Cardiac septum (tissue), 1 donor: Measurements from ENCODE around the gene CCDC197. TPM values are rescaled to one million over a fixed set of nuclear protein-coding genes. Genes with fewer than 3 reads are reported as not detected.

Experiments
- DNase-seq: peaks from one replicate; pipeline ENCODE4 v3.0.0-alpha.2; 2020; ENCODE audit warnings: low spot score
- intact Hi-C: fragments of 100-400 bp; cut with DNase I; formaldehyde crosslinking; loops from one replicate; pipeline ENCODE4 v1.14.0; 2022
- total RNA-seq: library from RNA; stranded (reverse); fragmentation: NEBNext Ultra II Directional; extraction: Animal tissue kit (Norgen Biotek cat#: 25700); gene quantifications from one replicate; pipeline ENCODE4 v1.2.1, GENCODE V29; 2021
- donor health status: DM: no; HTN: no; CAD: no.

The CCDC197 gene
- total RNA-seq, 1 donor from 2014 or later, result 3.4 TPM

- DNase-seq, result peak; percentile 87
- intact Hi-C loops, result loop anchor here (5.0 kb wide), 1 partner anchor 38 kb away; the partner anchor contains the start of gene CCDC197
These were observed 37.6 kb upstream of the CCDC197 start for GRCh38 chr14:93959239-93960107.

GRCh38 chr14:93960108-93960475 lies 37.0 kb upstream of the CCDC197 start:
- intact Hi-C loops, result no loop called here
- no peak for DNase-seq

DNA sequence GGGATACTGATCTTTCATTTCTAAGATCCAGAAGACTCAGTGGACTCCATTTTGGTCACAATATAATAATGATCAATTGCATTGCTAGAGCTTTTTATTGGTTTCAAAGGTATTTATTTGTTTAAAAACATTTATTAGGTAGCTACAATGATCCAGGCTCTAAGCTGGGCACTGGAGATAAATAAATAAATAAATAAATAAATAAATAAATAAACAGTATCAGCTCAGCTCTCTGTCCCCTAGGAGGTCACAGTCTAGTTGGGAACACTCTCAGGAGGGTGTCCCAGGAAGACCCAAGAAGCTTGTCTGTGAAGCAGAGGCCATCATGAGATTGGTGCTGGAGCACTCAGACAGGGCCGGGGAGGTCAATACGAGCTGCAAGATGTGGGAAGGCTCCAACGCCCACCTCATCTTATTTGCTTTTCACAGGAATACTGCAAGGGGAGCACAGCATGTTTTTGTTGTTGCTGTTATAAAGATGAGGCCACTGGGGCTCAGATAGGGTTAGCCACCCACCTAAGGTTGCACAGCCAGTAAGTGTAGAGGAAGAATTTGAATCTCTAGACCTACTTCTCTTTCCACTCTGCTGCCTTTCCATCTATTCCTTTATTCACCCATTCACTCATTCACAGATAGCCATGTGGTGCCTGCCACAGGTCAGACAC lies 36.2 kb upstream of the CCDC197 start:
- no peak for DNase-seq
- intact Hi-C loops, result no loop called here

DNA sequence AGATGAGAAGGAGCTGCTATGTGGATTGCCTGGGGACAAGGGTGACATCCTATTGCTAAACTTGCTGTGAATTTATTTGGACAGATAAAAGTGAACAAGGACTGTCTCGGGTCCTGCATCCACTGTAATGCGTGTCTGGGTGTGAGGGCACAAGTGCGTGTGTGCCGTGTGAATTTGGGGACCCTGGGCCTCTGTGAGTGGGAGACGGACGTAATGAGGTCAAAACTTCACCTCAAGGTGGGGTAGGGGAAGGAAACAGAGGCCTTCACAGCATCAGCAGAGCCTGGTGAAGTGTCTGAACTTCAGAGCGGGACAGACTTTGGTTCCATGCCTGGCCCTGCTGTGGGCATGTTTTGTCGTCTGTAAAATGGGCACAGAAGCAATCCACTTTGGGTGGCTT lies 35.5 kb upstream of the CCDC197 start:
- no peak for DNase-seq
- intact Hi-C loops, result no loop called here

DNA sequence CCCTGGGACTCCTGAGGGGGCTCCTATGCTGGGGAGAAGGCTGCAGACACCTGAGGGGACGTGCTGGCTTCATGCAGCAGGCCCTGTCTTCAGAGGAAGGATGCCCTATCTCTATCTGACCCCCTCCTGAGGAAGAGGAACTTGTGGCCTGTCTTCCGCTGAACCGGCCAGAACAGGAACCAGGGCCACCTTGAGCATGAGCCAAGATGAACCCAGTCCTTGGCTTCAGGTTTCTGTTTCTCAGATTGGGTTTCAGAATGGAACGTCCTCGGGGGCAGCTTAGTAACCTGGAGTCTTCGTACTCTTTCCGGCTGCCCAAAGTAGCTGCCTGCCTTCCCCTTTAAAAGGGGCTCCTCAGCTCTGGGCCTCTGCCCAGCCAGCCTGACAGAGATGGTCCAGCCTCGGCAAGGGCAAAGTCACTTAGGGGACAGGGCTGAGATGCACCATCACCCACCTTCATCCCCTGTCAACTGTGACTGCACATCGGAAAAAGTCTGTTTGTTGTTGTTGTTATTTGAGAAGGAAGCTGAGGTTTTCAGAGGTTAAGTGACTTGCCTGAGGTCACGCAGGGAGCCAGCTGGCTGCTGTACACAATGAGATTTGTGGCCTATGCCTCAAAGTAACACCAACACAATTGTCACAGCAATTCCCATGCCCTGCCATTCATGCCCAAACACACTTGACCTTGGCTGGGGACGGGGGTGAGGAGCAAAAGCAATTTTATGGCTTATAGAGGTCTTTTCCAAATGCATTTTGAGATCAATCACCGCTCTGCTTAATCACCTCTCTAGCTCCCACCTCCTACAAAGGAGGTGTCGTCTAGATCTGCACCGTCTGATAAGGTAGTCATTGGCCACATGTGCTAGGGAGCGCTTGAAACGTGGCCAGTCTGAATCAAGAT lies 34.1 kb upstream of the CCDC197 start:
- intact Hi-C loops, result no loop called here
- no peak for DNase-seq

- intact Hi-C loops, result no loop called here
- no peak for DNase-seq
These were observed 33.4 kb upstream of the CCDC197 start for GRCh38 chr14:93963692-93964091.

- DNase-seq, result no peak
- intact Hi-C loops, result no loop called here
These were observed 32.8 kb upstream of the CCDC197 start for GRCh38 chr14:93964281-93964680.

- DNase-seq, result no peak
- intact Hi-C loops, result no loop called here
These were observed 32.2 kb upstream of the CCDC197 start for GRCh38 chr14:93964820-93965286.

GRCh38 chr14:93965287-93965821 lies 31.7 kb upstream of the CCDC197 start:
- intact Hi-C loops, result no loop called here

GRCh38 chr14:93965946-93966474 lies 31.1 kb upstream of the CCDC197 start:
- intact Hi-C loops, result no loop called here

More at GRCh38 chr14:93965287-93965821, 31.7 kb upstream of the CCDC197 start:
- no peak for DNase-seq

GRCh38 chr14:93967637-93968250 lies 29.4 kb upstream of the CCDC197 start:
- intact Hi-C loops, result no loop called here
- DNase-seq, result no peak

More at GRCh38 chr14:93965946-93966474, 31.1 kb upstream of the CCDC197 start:
- DNase-seq, result no peak

DNA sequence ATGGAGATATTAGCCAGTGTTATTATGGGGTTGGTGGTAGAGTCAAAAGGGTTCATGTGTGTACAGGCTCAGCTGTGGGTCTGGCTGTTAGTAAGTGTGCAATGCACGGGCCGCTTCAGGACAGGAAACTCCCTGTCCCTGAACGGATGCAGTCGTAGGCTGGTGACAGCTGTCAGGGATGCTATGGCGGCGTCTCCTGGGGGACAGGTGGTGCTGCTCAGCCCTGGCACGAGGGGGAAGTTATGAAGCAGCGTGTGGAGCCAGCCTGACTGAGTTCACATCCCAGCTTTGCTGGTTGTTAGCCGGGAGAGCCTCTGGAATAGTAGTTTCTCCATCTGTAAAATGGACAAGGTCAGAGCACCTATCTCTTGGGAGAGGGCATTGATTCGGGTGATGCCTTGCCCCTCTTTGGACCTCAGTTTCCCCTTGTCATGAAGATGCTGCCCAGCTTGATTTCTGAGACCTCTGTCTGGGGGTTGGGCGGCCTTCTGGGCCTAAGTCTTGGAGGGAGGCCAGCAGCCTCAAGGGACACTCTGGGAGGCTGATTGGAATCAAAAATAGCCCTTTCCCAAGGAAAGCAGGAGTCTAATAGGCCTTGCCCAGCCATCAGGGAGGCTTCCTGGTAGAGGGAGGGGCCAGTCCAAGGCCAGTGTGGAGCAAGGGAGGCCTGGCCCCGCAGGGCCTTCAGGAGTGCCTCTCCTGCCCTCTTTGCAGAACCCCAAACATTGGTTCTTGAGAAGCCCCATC lies 27.8 kb upstream of the CCDC197 start:
- intact Hi-C loops, result no loop called here
- DNase-seq, result no peak

- intact Hi-C loops, result no loop called here
- no peak for DNase-seq
These were observed 26.5 kb upstream of the CCDC197 start for GRCh38 chr14:93970585-93970964.

DNA sequence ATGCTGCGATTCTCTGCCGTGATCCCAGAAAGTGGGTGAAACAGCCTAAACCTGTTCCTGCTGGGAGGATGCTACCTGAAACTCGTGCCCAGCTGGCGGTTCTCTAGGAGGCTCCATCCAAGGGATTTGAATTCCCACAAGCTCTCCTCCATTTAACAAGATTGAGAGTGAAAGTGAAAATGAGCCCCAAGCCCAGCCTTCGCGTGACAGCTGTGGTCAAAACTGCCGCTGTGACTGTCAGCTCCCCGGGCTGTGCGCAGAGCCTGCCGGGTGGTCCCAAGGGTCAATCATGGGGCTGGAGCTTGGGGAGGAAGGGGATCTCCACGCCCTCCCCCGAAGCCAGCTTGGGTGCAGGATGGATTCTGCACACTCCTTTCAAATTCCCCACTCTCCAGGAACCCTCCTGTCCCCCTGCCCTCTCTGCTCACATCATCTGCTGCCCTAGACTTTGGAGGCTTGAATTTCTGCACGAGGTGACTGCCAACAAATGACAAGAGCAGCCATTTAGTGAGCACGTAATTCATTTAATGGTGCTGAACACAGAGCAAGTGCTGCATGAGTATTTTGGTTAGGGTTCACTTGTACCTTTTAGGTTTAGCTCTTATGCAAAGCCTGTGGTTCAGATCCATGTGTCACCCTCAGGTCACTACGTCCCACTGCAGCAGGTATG lies 26.0 kb upstream of the CCDC197 start:
- intact Hi-C loops, result no loop called here
- DNase-seq, result no peak

DNA sequence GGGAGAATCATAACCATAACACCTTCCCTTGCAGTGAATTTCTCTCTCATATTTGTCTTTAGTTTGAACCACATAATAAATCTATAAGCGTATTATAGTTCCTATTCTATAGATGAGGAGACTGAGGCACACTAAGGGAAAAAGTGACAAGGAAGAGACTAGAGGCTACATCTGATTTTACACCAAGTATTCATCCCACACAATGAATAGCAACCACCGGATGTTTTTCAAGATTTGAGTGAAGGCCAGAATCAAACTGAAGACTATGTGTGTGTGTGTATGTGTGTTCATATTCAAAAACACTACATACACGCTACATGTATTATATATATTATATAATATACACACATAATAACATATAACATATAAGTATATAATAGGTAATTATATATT lies 25.5 kb upstream of the CCDC197 start:
- DNase-seq, result no peak
- intact Hi-C loops, result no loop called here

DNA sequence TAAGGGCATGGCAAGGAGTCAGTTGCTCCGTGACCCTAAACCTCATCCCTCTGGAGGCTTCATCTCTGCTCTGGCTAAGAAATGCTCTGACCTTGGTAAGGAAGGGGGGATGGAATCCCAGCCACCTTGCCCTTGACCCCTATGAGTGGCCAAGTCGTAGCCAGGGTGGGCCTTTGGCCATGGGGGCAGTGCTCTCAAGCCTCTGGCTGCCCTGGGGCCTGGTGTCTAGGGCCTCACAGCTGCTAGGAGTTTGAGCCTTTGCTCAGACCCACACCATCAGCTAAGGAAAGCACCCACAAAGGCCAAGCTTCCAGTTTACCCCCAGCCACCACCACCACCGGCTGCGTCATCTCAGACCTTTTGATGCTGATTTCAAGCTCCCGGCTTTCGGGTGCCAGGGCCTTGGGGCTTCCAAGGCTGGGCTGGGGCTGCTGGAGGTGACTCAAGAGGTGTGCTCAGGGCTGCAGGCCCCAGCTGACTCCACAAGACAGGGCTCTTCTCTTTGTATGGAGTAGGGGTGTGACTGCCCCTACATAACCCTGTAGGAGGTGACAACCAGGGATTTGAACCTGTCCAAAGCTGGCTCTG lies 24.4 kb upstream of the CCDC197 start:
- DNase-seq, result no peak
- intact Hi-C loops, result no loop called here

GRCh38 chr14:93973607-93974006 lies 23.5 kb upstream of the CCDC197 start:
- intact Hi-C loops, result no loop called here
- no peak for DNase-seq
